Measurements from ENCODE around the gene WDPCP. TPM values are rescaled to one million over a fixed set of nuclear protein-coding genes. Genes with fewer than 3 reads are reported as not detected.

WDPCP gene
- total and polyA plus RNA-seq, 2 of the 4 experiments (the other 2 are of a cell fraction) = 2.2 to 10.2 TPM

- BruUV-seq (replicated peaks) = no TSS peak
- H3K4me2 ChIP-seq (ENCODE audit: low read depth, low read length) = no peak overlapping the region
- no peak overlapping the region for H2AK5ac ChIP-seq (ENCODE audit: low read depth, low read length)
- H2BK20ac ChIP-seq (ENCODE audit: low read depth, low read length) = no peak overlapping the region
- H4K20me1 ChIP-seq (ENCODE audit: insufficient read depth, low read length) = no peaks in the 10 kb centered on the region
- H3K9me3 ChIP-seq (ENCODE audit: control insufficient read depth, insufficient read depth, low read length) = no peaks in the 10 kb centered on the region
- no CpG with 5 or more reads among the region's 6 CpGs for WGBS, 2 experiments (ENCODE audit: extremely low coverage in 2 of 2, insufficient read length in 1 of 2)
- CTCF ChIA-PET = interaction anchor here (1.0 kb wide), 1 partner anchor 10 kb away, joined by 3 read pairs; no protein-coding TSS in a partner anchor
- H3K4ac ChIP-seq (ENCODE audit: low read depth, low read length) = no peak overlapping the region
- H3K9me1 ChIP-seq (ENCODE audit: insufficient read depth, low read length) = no peaks in the 10 kb centered on the region
- no peak overlapping the region for H4K8ac ChIP-seq (ENCODE audit: low read depth in 2 of 2, low read length in 2 of 2)
- ATAC-seq (ENCODE audit: low read depth) = no peak
- no peak overlapping the region for H2AK9ac ChIP-seq (replicated peaks; ENCODE audit: low read depth, low read length, poor library complexity)
- no peak overlapping the region for H4K5ac ChIP-seq (ENCODE audit: low read depth, low read length)
- no peak overlapping the region for H2AFZ ChIP-seq (replicated peaks; ENCODE audit: low read length, poor library complexity)
- no peaks in the 10 kb centered on the region for H3K36me3 ChIP-seq (ENCODE audit: control insufficient read depth, insufficient read depth, low read length)
- no peaks in the 10 kb centered on the region for H3K27me3 ChIP-seq (ENCODE audit: control insufficient read depth, insufficient read depth, low read length)
- no peaks in the 10 kb centered on the region for H3K79me1 ChIP-seq (ENCODE audit: low read depth in 1 of 2, low read length in 2 of 2)
- no peak for TF ChIP-seq SMC3 (IDR thresholded peaks at IDR 0.05; ENCODE audit: low read depth, low read length)
- no peak for TF ChIP-seq POLR2A (IDR thresholded peaks at IDR 0.05; ENCODE audit: low read depth, low read length)
- no peak for TF ChIP-seq FOS (IDR thresholded peaks at IDR 0.05; ENCODE audit: low read depth, low read length)
- no peak for TF ChIP-seq CEBPB (IDR thresholded peaks at IDR 0.05; ENCODE audit: low read depth, low read length)
- no peak for TF ChIP-seq RCOR1 (IDR thresholded peaks at IDR 0.05; ENCODE audit: insufficient replicate concordance, low read length)
- no peak for TF ChIP-seq NFE2L2 (IDR thresholded peaks at IDR 0.05; ENCODE audit: low read depth, low read length)
- TF ChIP-seq MAFK (IDR thresholded peaks at IDR 0.05; ENCODE audit: low read depth, low read length) = no peak
- no peak for TF ChIP-seq MAZ (IDR thresholded peaks at IDR 0.05; ENCODE audit: borderline replicate concordance, low read depth, low read length)
- TF ChIP-seq BHLHE40 (IDR thresholded peaks at IDR 0.05; ENCODE audit: low read depth, low read length) = no peak
- TF ChIP-seq USF2 (IDR thresholded peaks at IDR 0.05; ENCODE audit: low read depth, low read length) = no peak
- no peak for TF ChIP-seq CTCF (conservative IDR thresholded peaks at IDR 0.05; ENCODE audit: low read depth, low read length)
- no peak for TF ChIP-seq ELK1 (IDR thresholded peaks at IDR 0.05; ENCODE audit: borderline replicate concordance, low read depth, low read length)
- no peak for TF ChIP-seq CHD1 (IDR thresholded peaks at IDR 0.05; ENCODE audit: low read depth, low read length)
- no peak for TF ChIP-seq MXI1 (IDR thresholded peaks at IDR 0.05; ENCODE audit: borderline replicate concordance, low read depth, low read length)
- TF ChIP-seq RAD21 (IDR thresholded peaks at IDR 0.05; ENCODE audit: low read length) = no peak
- no peak overlapping the region for H2BK15ac ChIP-seq (ENCODE audit: low read depth, low read length)
- in situ Hi-C loops (cut with MboI; ENCODE audit: low sequenced_read_pairs) (no loop called here), intact Hi-C loops (cut with micrococcal nuclease) (no loop called here), dilution Hi-C loops (cut with HindIII; ENCODE audit: low sequenced_read_pairs, unreplicated experiment) (no loop called here)
- no peak overlapping the region for H3K56ac ChIP-seq (ENCODE audit: extremely low read depth, insufficient read depth, low read length)
- H3K14ac ChIP-seq (replicated peaks; ENCODE audit: low read depth, low read length) = no peak overlapping the region
- no peak overlapping the region for H4K91ac ChIP-seq (ENCODE audit: insufficient read depth, low read depth, low read length)
- H2BK120ac ChIP-seq (ENCODE audit: low read depth, low read length) = no peak overlapping the region
- H3K4me1 ChIP-seq (ENCODE audit: control insufficient read depth, insufficient read depth, low read length) = no peaks in the 10 kb centered on the region; the same call in 1 of the 2 replicates
- H3K27ac ChIP-seq (ENCODE audit: insufficient read depth, low read length) = no peak overlapping the region
- H3K18ac ChIP-seq (ENCODE audit: low read depth, low read length) = no peak overlapping the region
- POLR2A ChIA-PET (ENCODE audit: unreplicated experiment) = no interaction called here
- no peak for DNase-seq
- H3K23ac ChIP-seq (ENCODE audit: low read depth, low read length) = no peak overlapping the region
- H3K4me3 ChIP-seq (ENCODE audit: insufficient read depth, low read depth, low read length) = no peak overlapping the region
- no peak overlapping the region for H2BK5ac ChIP-seq (ENCODE audit: low read depth, low read length, poor library complexity, severe bottlenecking)
- no peak overlapping the region for H3K9ac ChIP-seq (ENCODE audit: low read depth, low read length)
Observed at GRCh38 chr2:63444565-63445288, 143.6 kb downstream of the WDPCP start.

Data from IMR-90 (cell line).